HepG2 (cell line): ENCODE measurements around the gene METTL23. TPM values are rescaled to one million over a fixed set of nuclear protein-coding genes. Genes with fewer than 3 reads are reported as not detected.

Experiments used
- ATF7-NPFF ChIP-seq: sonication (generic); formaldehyde crosslinking; IDR thresholded peaks from 2 replicates; pipeline ENCODE4 v1.8.1; 2023; ENCODE audit warnings: mild to moderate bottlenecking, low read depth, missing genetic modification reagents, moderate library complexity
- GFI1 ChIP-seq: sonication (generic); formaldehyde crosslinking; IDR thresholded peaks from 2 replicates; pipeline ENCODE4 v1.5.0; 2020; ENCODE audit warnings: missing genetic modification reagents, mild to moderate bottlenecking, borderline replicate concordance
- GLI4 ChIP-seq: sonication (generic); formaldehyde crosslinking; IDR thresholded peaks from 2 replicates; pipeline ENCODE4 v1.5.1; 2020; ENCODE audit warnings: missing genetic modification reagents, mild to moderate bottlenecking, moderate library complexity, borderline replicate concordance
- MEF2D ChIP-seq: sonication (generic); formaldehyde crosslinking; IDR thresholded peaks from 2 replicates; pipeline ENCODE4 v1.5.1; 2020; ENCODE audit warnings: mild to moderate bottlenecking, missing genetic modification reagents
- MTA1 ChIP-seq: sonication (generic); formaldehyde crosslinking; IDR thresholded peaks from 2 replicates; pipeline ENCODE4 v1.4.0; 2020; ENCODE audit warnings: missing genetic modification reagents, mild to moderate bottlenecking, borderline replicate concordance
- TBX3 ChIP-seq: fragments of 450-650 bp; IDR thresholded peaks from 2 replicates; pipeline ENCODE4 v1.6.1; 2017; ENCODE audit warnings: antibody characterized with exemption, mild to moderate bottlenecking, inconsistent platforms, borderline replicate concordance
- TEAD2 ChIP-seq: sonication (generic); formaldehyde crosslinking; IDR thresholded peaks from 2 replicates; pipeline ENCODE4 v1.9.0; 2021; ENCODE audit warnings: missing genetic modification reagents
- ZBTB20 ChIP-seq: sonication (generic); formaldehyde crosslinking; IDR thresholded peaks from 2 replicates; pipeline ENCODE4 v1.8.1; 2023; ENCODE audit warnings: missing genetic modification reagents, low read depth, mild to moderate bottlenecking, borderline replicate concordance
- ZNF83 ChIP-seq: sonication (generic); formaldehyde crosslinking; IDR thresholded peaks from 2 replicates; pipeline ENCODE4 v1.4.0; 2020; ENCODE audit warnings: missing genetic modification reagents, mild to moderate bottlenecking, borderline replicate concordance
- polyA plus RNA-seq, 8 experiments: library from polyadenylated mRNA; depleted of rRNA in 3 of 8; stranded (reverse) in 7 of 8; unstranded in 1 of 8; fragments of >200 nt; fragmentation: Illumina TruSeq in 4 of 8; extraction: Trizol in 4 of 8; gene quantifications; 2 replicates each; pipeline versions ENCODE4 v1.2.1 to v1.2.3, GENCODE V29; 2011 to 2016; ENCODE audit warnings: low read depth in 4 of 8, missing spikeins in 1 of 8, mixed read lengths in 1 of 8; ENCODE audit not compliant: insufficient read depth in 1 of 8
- total RNA-seq, 5 experiments: library from RNA; depleted of rRNA; stranded (reverse); fragments of >200 nt; fragmentation: Illumina TruSeq; extraction: Trizol; gene quantifications; 2 replicates each; pipeline ENCODE4 v1.2.3, GENCODE V29; 2016; ENCODE audit warnings: low read depth in 1 of 5
- TF ChIP-seq, protein P1 (sequence below): IDR thresholded peaks from 2 replicates; pipeline ENCODE4 v1.6.1; 2016
- TF ChIP-seq, protein P2 (sequence below): sonication (generic); formaldehyde crosslinking; IDR thresholded peaks from one replicate; pipeline ENCODE4 v1.5.1; 2020; ENCODE audit warnings: mild to moderate bottlenecking, missing genetic modification reagents; ENCODE audit errors: not compliant biosample characterization
- TF ChIP-seq, protein P3 (sequence below): sonication (generic); formaldehyde crosslinking; IDR thresholded peaks from 2 replicates; pipeline ENCODE4 v1.5.0; 2020; ENCODE audit warnings: mild to moderate bottlenecking, missing genetic modification reagents
- TF ChIP-seq, protein P4 (sequence below): sonication (generic); formaldehyde crosslinking; IDR thresholded peaks from 2 replicates; pipeline ENCODE4 v1.5.1; 2020; ENCODE audit warnings: mild to moderate bottlenecking, moderate library complexity, missing genetic modification reagents

The METTL23 gene
- total and polyA plus RNA-seq, 2 of the 13 experiments (the other 11 are each of a cell fraction or from before 2014, with no cell fraction given): 39.9 to 104 TPM

DNA sequence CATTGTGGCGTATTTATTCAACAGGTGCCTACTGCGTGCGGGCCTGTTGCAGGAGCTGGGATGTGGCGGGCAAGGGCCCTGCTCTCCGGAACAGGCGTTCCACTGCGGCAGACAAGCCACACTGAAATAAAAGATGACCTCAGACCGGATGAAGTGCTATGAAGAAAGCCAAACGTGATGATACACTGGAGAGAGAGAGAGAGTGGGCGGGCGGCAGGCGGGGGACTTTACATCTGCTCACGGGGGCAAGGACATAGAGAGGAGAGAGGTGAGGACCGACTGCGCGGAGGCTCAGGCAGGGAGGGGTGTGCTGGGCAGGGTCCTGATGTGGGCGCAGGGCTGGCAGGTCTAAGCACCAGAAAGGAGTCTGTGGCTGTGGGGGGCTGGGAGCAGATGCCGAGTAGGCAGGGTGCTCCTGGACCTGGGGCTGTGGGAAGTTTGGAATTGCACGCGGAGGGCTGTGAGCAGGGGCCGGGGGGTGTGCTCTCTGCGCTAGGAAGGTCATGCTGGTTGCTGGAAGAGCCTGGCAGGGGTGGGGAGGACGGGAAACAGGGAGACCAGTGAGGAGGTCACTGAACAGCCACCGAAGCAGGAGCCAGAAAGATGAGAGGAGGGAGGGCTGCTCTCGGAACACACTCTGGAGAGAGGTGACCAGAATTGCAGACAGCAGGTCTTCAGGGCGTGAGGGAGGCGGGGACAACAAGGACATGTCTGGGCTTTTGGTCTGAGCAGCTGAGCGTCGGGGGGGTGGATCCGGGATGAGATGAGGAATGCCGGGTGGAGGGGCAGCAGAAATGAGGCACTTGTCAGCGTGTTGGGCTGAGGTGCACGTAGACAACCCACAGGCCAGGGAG, 25.8 kb upstream of the METTL23 start (continued):
- TF ChIP-seq TEAD2 (CRISPR knock-in tag) (no peak), ZNF83 (CRISPR knock-in tag) (peak; percentile 98), MTA1 (CRISPR knock-in tag) (peak; percentile 83; the same call in 1 of the 2 replicates), GFI1 (CRISPR knock-in tag) (peak; percentile 20; the same call in 1 of the 2 replicates), MEF2D (CRISPR knock-in tag) (no peak; the same call in none of the 2 replicates), TBX3 (0 out of 2 replicates have a peak, but pooled peaks have one; percentile 11), ZBTB20 (CRISPR knock-in tag) (no peak), GLI4 (CRISPR knock-in tag) (no peak; the same call in none of the 2 replicates), ATF7-NPFF (CRISPR knock-in tag) (peak; percentile 50; the same call in 1 of the 2 replicates)
- TF ChIP-seq, protein P1, sequence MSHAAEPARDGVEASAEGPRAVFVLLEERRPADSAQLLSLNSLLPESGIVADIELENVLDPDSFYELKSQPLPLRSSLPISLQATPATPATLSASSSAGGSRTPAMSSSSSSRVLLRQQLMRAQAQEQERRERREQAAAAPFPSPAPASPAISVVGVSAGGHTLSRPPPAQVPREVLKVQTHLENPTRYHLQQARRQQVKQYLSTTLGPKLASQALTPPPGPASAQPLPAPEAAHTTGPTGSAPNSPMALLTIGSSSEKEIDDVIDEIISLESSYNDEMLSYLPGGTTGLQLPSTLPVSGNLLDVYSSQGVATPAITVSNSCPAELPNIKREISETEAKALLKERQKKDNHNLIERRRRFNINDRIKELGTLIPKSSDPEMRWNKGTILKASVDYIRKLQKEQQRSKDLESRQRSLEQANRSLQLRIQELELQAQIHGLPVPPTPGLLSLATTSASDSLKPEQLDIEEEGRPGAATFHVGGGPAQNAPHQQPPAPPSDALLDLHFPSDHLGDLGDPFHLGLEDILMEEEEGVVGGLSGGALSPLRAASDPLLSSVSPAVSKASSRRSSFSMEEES (CRISPR knock-in tag): no peak; the same call in none of the 2 replicates
- TF ChIP-seq, protein P2, sequence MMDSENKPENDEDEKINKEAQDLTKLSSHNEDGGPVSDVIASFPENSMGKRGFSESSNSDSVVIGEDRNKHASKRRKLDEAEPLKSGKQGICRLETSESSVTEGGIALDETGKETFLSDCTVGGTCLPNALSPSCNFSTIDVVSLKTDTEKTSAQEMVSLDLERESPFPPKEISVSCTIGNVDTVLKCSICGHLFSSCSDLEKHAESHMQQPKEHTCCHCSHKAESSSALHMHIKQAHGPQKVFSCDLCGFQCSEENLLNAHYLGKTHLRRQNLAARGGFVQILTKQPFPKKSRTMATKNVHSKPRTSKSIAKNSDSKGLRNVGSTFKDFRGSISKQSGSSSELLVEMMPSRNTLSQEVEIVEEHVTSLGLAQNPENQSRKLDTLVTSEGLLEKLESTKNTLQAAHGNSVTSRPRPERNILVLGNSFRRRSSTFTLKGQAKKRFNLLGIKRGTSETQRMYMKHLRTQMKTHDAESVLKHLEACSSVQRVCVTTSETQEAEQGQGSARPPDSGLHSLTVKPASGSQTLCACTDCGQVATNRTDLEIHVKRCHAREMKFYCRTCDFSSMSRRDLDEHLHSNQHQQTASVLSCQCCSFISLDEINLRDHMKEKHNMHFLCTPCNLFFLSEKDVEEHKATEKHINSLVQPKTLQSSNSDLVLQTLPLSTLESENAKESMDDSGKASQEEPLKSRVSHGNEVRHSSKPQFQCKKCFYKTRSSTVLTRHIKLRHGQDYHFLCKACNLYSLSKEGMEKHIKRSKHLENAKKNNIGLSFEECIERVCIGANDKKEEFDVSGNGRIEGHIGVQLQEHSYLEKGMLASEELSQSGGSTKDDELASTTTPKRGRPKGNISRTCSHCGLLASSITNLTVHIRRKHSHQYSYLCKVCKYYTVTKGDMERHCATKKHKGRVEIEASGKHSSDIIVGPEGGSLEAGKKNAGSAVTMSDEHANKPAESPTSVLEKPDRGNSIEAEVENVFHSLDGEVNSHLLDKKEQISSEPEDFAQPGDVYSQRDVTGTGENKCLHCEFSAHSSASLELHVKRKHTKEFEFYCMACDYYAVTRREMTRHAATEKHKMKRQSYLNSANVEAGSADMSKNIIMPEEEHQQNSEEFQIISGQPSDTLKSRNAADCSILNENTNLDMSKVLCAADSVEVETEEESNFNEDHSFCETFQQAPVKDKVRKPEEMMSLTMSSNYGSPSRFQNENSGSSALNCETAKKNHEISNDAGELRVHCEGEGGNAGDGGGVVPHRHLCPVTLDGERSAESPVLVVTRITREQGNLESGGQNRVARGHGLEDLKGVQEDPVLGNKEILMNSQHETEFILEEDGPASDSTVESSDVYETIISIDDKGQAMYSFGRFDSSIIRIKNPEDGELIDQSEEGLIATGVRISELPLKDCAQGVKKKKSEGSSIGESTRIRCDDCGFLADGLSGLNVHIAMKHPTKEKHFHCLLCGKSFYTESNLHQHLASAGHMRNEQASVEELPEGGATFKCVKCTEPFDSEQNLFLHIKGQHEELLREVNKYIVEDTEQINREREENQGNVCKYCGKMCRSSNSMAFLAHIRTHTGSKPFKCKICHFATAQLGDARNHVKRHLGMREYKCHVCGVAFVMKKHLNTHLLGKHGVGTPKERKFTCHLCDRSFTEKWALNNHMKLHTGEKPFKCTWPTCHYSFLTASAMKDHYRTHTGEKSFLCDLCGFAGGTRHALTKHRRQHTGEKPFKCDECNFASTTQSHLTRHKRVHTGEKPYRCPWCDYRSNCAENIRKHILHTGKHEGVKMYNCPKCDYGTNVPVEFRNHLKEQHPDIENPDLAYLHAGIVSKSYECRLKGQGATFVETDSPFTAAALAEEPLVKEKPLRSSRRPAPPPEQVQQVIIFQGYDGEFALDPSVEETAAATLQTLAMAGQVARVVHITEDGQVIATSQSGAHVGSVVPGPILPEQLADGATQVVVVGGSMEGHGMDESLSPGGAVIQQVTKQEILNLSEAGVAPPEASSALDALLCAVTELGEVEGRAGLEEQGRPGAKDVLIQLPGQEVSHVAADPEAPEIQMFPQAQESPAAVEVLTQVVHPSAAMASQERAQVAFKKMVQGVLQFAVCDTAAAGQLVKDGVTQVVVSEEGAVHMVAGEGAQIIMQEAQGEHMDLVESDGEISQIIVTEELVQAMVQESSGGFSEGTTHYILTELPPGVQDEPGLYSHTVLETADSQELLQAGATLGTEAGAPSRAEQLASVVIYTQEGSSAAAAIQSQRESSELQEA (CRISPR knock-in tag): peak; percentile 65
- TF ChIP-seq, protein P3, sequence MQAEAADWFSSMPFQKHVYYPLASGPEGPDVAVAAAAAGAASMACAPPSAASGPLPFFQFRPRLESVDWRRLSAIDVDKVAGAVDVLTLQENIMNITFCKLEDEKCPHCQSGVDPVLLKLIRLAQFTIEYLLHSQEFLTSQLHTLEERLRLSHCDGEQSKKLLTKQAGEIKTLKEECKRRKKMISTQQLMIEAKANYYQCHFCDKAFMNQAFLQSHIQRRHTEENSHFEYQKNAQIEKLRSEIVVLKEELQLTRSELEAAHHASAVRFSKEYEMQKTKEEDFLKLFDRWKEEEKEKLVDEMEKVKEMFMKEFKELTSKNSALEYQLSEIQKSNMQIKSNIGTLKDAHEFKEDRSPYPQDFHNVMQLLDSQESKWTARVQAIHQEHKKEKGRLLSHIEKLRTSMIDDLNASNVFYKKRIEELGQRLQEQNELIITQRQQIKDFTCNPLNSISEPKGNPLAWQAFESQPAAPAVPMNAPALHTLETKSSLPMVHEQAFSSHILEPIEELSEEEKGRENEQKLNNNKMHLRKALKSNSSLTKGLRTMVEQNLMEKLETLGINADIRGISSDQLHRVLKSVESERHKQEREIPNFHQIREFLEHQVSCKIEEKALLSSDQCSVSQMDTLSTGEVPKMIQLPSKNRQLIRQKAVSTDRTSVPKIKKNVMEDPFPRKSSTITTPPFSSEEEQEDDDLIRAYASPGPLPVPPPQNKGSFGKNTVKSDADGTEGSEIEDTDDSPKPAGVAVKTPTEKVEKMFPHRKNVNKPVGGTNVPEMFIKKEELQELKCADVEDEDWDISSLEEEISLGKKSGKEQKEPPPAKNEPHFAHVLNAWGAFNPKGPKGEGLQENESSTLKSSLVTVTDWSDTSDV (CRISPR knock-in tag): no peak
- TF ChIP-seq, protein P4, sequence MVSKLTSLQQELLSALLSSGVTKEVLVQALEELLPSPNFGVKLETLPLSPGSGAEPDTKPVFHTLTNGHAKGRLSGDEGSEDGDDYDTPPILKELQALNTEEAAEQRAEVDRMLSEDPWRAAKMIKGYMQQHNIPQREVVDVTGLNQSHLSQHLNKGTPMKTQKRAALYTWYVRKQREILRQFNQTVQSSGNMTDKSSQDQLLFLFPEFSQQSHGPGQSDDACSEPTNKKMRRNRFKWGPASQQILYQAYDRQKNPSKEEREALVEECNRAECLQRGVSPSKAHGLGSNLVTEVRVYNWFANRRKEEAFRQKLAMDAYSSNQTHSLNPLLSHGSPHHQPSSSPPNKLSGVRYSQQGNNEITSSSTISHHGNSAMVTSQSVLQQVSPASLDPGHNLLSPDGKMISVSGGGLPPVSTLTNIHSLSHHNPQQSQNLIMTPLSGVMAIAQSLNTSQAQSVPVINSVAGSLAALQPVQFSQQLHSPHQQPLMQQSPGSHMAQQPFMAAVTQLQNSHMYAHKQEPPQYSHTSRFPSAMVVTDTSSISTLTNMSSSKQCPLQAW: peak; percentile 73
